DMS53 treated with DMSO at 0.1 percent for 48 hours (cell line): ENCODE results near the gene NBEA.

Source experiments
- DNase-seq: peaks from one replicate; lab custom pipeline; 2025; ENCODE audit not compliant: unreplicated experiment; lab: John Stamatoyannopoulos, UW

Gene NBEA

DNA sequence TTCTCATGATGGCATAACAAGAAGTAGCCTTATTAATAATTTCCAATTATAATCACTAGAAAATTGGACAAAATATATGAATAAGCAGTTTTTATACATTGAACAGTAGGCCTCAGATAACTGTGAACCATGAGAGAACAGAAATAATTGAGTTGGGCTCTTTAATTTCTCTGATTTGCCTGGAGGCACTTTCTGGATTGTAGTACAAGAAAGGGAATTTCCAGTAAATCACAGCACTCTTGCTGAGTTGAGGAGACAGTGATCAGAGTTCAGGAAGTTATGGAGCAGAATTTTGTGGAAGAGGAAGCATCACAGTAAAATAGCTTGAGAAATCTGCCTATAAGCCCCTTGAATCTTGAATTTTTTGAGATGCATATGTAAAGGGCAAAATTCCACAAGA, 318.2 kb downstream of the NBEA start:
- no peak for DNase-seq

DNA sequence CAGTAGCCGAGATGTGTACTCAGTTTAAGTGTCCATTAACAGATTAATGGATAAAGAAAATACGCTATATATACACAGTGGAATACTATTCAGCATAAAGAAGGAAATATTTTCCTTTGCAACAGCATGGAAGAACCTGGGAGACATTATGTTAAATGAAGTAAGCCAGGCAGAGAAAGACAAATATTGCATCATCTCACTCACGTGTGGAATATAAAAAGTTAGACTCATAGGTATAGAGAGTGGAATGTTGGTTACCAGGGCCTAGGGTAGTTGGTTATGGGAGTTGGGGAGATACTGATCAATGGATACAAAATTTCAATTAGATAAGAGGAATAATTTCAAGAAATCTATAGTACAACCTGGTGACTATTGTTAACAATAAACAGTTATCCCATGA, 324.3 kb downstream of the NBEA start:
- peak; percentile 9 for DNase-seq

DNA sequence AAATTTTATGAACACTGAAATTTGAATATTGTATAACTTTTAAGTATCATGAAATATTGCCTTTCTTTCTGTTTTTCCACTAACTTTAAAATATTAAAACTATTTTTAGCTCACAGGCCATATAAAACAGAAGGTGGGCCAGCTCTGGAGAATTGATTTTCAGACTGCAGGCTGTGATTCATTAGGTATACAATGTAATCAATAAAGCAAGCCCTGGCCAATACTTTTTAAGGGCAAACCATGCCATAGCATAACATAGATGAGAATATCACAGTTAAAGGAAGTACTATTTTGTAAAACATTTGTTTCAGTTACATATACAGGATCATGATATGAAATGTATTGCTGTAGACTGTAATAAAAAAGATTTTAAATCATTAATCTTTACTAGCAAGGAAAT, 336.8 kb downstream of the NBEA start:
- DNase-seq = no peak

DNA sequence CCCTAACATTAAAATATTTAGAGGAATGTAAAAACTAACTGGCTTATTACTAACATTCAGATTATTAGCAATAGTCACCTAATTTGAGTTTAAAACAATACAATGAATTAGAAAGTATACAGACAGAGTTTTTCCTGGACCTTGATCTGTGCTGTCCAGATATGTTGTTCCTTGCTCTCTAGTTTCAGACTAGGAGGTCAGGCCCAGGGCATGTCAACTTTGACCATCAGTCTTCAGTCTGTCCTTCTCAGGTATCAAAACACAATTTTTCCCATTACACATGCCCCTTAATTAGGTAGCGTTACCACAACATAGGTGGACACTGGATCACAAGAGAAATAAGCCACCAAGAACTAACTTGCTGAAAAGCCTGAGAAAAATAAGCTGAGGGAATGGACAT, 337.4 kb downstream of the NBEA start:
- DNase-seq = no peak

DNA sequence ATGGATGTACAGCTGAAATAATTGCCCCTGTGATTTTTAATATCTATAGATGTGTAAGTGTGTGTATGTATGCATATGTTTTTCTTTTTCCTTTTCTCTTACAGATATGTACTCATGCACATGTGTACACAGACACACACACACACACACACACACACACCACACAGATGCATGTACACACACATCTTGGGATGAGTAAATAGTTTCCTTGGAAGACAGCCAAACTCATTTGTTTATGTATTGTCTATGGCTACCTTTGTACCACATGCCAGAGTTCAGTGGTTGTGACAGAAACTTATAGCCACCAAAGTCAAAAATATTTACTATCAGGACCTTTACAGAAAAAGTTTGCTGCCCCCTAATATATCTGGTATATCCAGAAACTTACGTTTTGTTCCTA, 341.8 kb downstream of the NBEA start:
- DNase-seq = peak; percentile 45

DNA sequence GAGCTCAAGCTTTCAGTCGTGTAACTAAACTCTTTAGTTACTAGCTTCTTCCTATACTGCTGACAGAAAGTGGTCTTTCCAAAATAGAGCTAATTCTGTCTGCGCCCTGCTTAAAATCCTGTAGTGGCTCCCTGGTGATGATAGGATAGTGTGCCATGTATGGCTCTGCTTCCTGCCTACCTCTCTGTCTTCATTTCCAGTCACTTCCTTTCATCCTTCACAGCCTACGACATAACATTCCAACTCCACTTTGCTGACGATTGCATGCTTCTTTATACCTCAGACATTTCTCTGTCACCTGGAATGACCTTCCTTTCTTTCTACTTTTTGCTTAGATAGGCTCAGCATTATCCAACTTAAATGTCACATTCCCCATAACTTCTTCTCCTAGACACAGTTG, 343.6 kb downstream of the NBEA start:
- DNase-seq = no peak

DNA sequence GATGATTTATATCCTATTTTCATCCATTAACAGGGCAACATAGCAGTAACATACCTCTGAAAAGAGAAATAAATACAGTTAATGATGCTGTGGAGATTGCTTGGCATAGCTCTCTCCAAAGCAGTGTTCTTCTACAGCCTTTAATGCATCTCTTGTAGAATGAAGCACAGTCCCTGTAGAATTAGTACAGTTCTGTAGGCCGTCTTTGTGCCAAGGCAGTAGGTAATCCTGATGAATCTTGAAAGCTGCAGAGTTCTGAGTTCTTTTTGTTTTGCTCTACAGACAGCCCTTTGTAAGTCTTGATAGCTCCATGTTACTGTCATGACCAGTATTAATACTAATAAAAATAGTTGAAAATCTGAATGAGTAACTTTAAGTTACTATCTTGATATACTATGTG, 350.3 kb downstream of the NBEA start:
- no peak for DNase-seq

DNA sequence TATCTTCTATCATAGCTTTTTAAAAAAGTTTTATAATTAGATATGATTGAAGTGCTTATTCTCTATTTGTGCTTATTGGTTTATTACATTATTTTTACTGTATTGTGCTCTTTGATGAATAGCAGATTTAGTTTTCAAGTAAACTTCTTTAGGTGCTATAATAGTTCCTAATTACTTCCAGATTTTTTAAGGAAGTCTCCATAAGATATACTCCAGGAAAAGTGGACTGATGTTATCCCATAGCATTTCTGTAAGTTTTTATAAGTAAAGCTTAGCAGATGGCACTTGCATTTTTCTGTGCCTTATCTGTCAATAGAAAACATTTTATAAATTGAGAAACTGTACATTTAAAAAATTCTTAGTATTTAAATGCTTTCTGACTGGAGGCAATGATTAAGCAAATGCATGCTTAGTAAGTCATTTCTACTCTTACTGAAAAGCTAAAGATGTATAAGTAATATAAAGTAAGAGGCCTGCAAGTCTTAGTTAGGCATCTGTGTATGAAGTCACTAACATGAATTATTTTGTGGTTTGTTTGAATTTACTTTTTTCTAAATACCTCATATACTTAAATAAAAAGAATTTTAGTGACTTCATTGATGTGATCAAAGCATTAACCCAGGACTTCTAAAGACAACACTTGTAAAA, 351.6 kb downstream of the NBEA start:
- no peak for DNase-seq

DNA sequence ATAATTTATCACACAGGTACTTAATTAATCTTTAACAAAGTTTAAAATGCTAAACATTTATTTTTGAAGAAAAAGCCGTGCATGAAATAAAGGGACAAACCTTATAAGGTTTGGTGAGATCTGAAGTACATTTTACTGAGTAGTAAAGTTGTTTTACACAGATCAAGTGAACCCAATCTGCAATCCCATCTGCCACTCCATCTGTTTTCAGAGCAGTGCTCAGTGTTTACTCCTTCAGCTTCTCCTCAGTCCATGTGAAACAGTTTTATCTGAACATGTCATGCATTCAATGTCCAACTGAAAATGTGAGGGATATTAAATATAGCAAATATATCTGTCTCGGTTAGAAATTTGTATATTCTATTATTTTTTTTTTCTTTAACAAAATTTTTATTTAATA, 367.6 kb downstream of the NBEA start:
- DNase-seq = no peak

DNA sequence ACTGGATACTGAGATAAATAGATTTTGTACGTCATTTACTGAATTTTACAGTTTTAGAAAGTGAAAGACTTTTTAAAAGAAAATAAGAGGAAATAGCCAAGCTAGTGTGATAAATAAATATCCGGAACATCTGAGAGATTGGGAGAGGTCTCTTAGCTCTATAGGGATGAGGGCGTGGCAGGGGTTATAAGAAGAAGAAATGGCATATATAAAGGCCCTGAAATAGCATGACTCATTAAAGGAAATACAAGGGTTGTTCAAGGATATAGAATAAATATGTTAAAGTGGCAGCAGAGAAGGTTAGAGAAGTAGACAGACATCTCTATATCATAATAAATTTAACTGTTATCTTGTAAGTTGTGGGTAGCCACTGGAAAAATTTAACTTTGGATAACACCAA, 390.1 kb downstream of the NBEA start:
- DNase-seq = no peak

DNA sequence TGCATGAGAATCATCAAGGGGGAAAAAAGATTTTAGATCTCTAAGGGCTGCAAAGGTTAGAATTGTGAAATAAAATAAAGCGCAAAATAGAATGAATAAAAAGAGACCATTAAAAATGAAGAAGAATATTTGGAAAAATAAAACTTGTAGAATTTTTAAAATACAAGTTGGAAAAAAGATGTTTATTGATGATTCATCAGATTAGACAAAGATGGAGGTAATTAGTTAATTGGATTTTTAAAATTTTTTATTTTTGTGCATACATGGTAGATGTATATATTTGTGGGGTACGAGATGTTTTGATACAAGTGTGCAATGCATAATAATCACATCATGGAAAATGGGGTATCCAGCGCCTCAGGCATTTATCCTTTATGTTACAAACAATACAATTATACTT, 391.1 kb downstream of the NBEA start:
- DNase-seq = no peak

DNA sequence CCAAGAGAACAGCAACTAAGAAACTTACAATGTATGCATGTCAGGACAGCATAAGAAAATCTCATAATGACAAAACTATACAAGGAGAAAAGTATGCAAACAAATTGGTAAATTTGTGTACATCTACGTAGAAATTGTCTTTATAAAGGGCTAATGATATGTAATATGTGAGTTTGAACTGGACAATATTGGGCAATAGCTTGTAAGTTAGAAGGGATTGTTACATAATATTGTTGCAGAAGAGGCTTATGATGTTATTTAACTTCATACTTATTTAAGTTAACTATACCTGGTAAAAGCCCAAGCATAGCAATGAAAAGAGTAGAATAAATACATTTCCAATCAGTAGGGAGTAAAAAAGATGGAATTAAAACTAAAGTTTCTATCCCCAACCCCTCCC, 400.4 kb downstream of the NBEA start:
- DNase-seq = no peak

DNA sequence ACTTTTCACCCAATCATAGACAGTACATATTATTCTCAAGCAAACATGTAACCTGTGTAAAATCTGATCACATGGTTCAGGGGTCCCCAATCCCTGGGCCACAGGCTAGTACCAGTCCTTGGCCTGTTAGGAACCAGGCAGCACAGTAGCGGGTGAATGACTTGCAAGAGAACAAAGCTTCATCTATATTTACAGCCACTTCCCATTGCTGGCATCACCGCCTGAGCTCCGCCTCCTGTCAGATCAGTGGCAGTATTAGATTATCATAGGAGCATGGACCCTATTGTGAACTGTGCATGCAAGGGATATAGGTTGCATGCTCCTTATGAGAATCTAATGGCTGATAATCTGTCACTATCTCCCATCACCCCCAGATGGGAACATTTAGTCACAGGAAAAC, 401.3 kb downstream of the NBEA start:
- no peak for DNase-seq

DNA sequence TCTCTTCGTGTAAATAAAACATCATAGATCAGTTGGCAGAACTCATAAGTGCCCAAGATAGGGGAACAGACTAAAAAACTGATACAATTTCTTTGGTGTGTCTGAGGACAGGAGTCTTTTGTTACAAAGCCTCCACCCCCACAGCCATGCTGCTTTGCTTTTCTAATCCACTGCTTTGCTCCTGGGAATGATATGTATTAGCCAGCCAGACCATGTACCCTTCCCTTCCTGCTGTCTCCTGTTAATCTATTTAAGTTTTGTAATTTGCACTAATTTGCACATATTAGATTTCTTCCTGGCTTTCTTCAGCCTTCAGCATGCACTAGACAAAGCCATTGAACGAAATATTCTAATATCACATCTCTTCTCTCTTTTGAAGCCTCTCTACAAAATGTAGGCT, 403.9 kb downstream of the NBEA start:
- no peak for DNase-seq

DNA sequence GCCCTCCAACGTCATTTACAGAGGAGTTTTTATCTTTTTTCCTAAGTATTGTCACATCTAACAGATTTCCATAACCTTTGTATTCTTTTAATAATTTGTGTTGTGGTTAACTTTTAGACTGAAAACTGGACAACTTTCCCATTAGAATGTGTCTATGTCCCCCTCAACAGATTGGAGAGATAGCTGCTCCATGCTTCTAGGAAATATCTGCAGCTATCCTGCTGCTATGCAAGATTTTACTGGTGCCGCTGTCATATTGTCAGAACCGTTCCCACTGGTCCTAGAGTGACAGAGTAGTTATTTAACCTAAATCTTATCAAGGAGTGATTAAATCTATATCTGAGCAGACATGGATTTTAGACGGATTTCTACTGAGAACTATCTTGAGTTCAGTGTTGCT, 404.4 kb downstream of the NBEA start:
- DNase-seq = no peak

DNA sequence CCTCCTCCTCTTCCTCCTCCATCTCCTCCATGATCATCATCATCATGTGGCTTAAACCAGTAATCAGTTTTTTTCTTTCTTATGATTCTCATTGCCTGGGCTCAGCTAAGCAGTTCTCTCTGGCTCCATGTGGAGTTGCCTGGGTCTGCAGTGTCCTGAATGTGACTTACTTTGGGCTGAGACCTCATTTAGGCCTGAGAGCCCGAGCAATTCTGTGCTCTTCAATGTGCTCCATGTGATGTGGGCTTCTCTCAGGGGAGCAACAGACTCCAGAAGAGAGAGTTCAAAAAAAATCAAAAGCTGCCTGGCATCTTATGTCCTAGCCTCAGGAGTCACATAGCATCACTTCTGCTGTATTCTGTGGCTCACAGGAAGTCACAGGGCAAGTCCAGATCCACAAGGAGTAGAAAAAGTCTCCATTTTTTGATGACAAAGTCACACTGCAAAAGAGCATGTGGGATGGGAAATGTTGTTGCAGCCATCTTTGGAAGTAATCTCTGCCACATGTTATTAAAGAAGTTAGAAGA, 405.7 kb downstream of the NBEA start:
- no peak for DNase-seq

DNA sequence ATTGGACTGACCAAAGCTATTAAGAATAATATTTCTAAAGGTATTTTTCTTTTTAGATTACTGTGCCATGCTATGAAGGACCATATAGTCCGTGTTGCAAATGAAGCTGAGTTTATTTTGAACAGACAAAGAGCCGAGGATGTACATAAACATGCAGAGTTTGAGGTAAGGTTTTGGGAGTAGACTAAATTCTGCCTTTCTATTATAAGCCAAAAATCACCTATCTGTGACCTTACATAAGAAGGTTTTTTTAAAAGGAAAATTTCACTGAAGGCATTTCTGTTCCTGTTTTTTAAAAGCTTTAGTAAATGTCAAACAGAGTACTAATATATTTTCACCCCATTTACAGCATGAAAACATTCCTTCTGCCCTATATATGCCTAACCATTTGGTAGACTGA, 407.0 kb downstream of the NBEA start:
- DNase-seq = no peak

DNA sequence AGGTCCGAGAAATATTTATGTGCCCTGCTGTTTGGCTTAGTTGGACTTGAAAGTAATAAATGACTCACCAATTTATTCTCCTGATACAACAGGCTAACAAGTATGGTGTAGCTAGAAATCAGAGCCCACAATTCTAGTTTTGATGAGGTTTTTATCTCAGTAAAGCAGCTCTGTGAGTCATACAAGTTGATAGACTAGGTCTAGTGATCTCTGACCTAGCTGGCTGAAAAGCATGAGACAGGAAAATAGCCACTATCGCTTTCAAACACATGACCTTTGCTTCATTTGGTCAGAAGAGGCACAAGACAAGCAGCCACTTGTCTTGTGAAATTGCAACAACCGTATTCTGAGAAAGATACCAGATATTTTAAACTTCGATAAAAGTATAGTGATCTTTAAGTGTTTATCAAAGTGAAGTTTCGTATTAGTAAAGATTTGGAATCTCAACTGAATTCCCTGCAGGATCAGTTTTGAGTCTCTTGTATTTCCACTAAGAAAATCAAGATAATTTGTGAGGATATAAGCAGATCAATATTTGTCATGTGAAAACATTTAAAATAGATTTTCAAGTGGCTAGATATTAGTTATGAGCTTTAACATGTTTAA, 407.7 kb downstream of the NBEA start:
- DNase-seq = no peak

DNA sequence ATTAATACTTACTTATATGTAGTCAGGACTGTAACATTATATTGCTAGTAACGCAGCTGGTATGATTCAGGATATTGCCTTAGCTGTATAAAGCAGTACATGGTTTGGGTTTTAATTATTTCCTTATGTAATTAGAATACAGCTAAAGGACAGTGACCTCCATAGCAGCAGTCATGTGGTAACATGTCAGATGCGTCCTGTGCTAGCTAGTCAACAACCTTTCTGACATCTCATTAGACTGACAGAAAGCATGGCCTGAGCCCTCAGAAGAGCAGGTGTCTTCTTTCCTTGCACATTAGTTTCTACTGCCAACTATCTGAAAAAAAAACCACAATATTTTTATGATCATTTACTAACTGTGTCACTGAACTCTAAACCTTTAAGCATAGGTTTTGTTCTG, 412.2 kb downstream of the NBEA start:
- no peak for DNase-seq

DNA sequence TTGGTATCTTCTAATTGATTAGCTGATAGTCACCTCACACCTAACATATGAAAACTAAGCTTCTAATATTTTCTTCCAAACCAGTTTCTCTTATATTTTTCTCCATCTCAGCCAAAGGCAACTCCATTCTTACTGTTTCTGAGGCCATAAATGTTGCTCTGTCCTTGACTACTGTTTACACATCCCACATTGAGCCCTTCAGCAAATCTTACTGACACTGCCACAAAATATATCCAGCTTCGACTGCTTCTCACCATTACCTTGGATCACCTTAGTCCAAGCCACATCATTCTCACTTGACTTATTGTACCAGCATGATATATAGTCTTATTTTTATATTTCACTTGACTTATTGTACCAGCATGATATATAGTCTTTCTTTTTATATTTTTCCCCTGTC, 412.8 kb downstream of the NBEA start:
- DNase-seq = no peak

DNA sequence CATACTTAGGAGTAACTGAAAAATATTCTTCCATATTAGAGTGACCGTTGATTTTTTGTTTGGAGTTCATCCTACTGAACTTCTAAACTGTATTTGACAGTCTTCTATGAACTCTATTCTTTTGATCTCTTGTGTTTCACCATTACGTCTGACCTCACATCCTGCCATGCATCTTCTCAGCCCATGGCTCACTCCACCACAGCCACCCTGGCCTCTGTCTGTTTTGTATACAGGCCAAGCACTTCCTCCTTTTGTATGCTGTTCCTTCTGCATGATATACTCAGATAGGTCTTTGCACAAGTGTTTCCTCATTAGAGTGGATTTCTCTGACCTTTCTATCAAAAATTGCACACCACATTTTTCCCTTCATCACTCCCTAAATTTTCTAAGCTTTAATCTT, 414.5 kb downstream of the NBEA start:
- DNase-seq = no peak

DNA sequence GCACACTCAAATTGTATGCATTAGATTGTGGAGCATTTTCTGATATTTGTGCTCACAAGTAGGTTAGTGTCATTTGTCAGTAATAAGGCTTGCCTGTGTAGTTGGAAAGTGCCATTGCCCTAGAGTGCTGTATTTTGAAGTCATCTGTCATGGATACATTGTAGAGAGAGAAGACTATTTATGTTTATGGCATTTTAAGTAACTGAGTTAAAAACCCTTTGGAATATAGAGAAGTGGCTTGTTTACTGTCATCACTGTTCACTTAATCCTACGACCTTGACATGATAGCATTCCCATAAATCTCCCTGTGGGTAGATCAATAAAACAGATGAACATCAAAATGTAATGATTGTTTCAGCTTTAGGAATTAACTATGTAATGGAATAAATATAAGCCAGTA, 423.8 kb downstream of the NBEA start:
- no peak for DNase-seq

DNA sequence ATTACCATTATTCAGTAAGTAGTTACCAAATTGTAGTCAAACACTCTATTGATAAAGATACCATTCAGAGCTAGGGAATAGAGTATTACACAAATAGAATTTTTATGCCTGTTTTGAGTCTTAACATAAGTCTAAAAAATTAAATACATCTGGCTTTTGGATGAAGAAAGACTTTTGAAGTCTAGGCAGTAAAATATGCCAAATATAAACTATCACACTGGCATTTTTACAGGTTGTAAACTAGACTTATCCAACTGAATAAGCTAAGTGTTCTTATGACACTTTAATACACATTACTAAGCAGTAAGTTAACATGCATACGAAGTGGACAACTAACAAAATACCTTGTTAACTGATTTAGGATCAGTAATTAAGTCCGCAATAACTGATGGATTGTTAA, 425.5 kb downstream of the NBEA start:
- no peak for DNase-seq
